GM12878 (cell line): ENCODE results near the gene KRTAP10-2.

Experiments
- BRCA1 ChIP-seq: IDR thresholded peaks from 2 replicates; pipeline ENCODE4 v1.6.1; 2011; ENCODE audit warnings: low read depth, low read length, improper control_type of control experiment
- CTCF ChIP-seq, 3 experiments: IDR thresholded peaks in 2 of 3; conservative IDR thresholded peaks in 1 of 3; 2 replicates each; pipeline ENCODE4 v1.5.1; 2011; ENCODE audit warnings: low read depth in 3 of 3, low read length in 3 of 3, mild to moderate bottlenecking in 3 of 3, control low read depth in 2 of 3, moderate library complexity in 2 of 3, inconsistent platforms in 1 of 3, mixed read lengths in 1 of 3; ENCODE audit not compliant: control insufficient read depth in 2 of 3, insufficient read depth in 1 of 3; ENCODE audit errors: extremely low read depth in 1 of 3
- FOS ChIP-seq: IDR thresholded peaks from 3 replicates; pipeline ENCODE4 v1.6.1; 2011; ENCODE audit warnings: borderline replicate concordance; ENCODE audit not compliant: insufficient read length; ENCODE audit errors: extremely low read depth
- FOXK2 ChIP-seq: fragments of 450-650 bp; IDR thresholded peaks from 2 replicates; pipeline ENCODE4 v1.6.1; 2017; ENCODE audit warnings: mild to moderate bottlenecking, moderate library complexity
- NRF1 ChIP-seq: conservative IDR thresholded peaks from 2 replicates; pipeline ENCODE4 v1.6.1; 2011; ENCODE audit warnings: mild to moderate bottlenecking, low read depth, low read length, improper control_type of control experiment
- POLR2A ChIP-seq: IDR thresholded peaks from 2 replicates; pipeline ENCODE4 v1.6.1; 2011; ENCODE audit warnings: low read depth, mild to moderate bottlenecking, low read length
- RAD21 ChIP-seq: IDR thresholded peaks from 2 replicates; pipeline ENCODE4 v1.6.1; 2011; ENCODE audit warnings: mild to moderate bottlenecking, low read depth, low read length, moderate library complexity; ENCODE audit not compliant: insufficient read depth
- SIN3A ChIP-seq: IDR thresholded peaks from 2 replicates; pipeline ENCODE4 v1.6.1; 2012; ENCODE audit warnings: low read depth, low read length, improper control_type of control experiment
- SUZ12 ChIP-seq: fragments of 200-600 bp; sonication (generic); IDR thresholded peaks from one replicate; pipeline ENCODE4 v1.6.1; 2018; ENCODE audit warnings: antibody characterized with exemption, mild to moderate bottlenecking; ENCODE audit not compliant: unreplicated experiment
- TCF12 ChIP-seq: IDR thresholded peaks from 2 replicates; pipeline ENCODE4 v1.6.1; 2011; ENCODE audit warnings: low read depth, mild to moderate bottlenecking, low read length
- USF2 ChIP-seq: IDR thresholded peaks from 2 replicates; pipeline ENCODE4 v1.6.1; 2011; ENCODE audit warnings: low read depth, low read length, improper control_type of control experiment, borderline replicate concordance
- ZBTB40 ChIP-seq: fragments of 450-650 bp; IDR thresholded peaks from 2 replicates; pipeline ENCODE4 v1.6.1; 2016; ENCODE audit warnings: mild to moderate bottlenecking, moderate library complexity, borderline replicate concordance
- ZSCAN29 ChIP-seq: fragments of 450-650 bp; IDR thresholded peaks from 2 replicates; pipeline ENCODE4 v1.6.1; 2017; ENCODE audit warnings: mild to moderate bottlenecking, moderate library complexity

GRCh38 chr21:44579056-44579832, 27.9 kb upstream of the KRTAP10-2 start:
- no peak for TF ChIP-seq TCF12
- no peak for TF ChIP-seq CTCF (IDR thresholded peaks at IDR 0.05 in 2 of 3, conservative IDR thresholded peaks at IDR 0.05 in 1 of 3; ENCODE audit: control insufficient read depth in 2 of 3, extremely low read depth in 1 of 3, insufficient read depth in 1 of 3, low read depth in 3 of 3, low read length in 3 of 3)
- TF ChIP-seq ZSCAN29, result no peak
- no peak for TF ChIP-seq FOXK2
- no peak for TF ChIP-seq NRF1
- TF ChIP-seq SIN3A, result no peak
- no peak for TF ChIP-seq ZBTB40
- TF ChIP-seq USF2, result no peak
- TF ChIP-seq BRCA1, result no peak
- no peak for TF ChIP-seq POLR2A
- no peak for TF ChIP-seq SUZ12
- TF ChIP-seq RAD21, result no peak
- no peak for TF ChIP-seq FOS
